ENCODE results near the gene SLC30A3. TPM values are rescaled to one million over a fixed set of nuclear protein-coding genes. Genes with fewer than 3 reads are reported as not detected.
A peak's percentile ranks its signal among the peaks of the same experiment; 100 is the strongest.

SLC30A3 gene
- polyA plus RNA-seq, 6 donors from 2014 or later: 0.06 to 0.16 TPM; not detected in 4

DNA sequence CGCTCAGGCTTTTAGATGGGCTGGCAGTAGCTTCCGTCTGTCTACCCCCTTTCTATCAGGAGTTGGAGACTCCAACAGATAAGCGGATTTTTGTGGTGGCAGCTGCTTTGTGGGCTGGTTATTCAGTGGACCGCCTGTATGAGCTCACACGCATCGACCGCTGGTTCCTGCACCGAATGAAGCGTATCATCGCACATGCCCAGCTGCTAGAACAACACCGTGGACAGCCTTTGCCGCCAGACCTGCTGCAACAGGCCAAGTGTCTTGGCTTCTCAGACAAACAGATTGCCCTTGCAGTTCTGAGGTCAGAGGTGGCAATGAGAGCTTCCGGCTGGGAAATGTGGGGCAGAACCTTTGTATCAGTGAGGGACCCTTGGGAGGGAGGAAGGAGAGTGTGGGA, 30.9 kb downstream of the SLC30A3 start:
- Mint-ChIP-seq H3K27ac (no peak overlapping the region), H3K4me1 (peaks cover 0 to 6% (median 4%) of the 10 kb centered on the region in 3 donors), H3K36me3 (peaks cover 33 to 36% of the 10 kb centered on the region in 2 donors), H3K9me3 (no peaks in the 10 kb centered on the region), H3K4me3 (no peak overlapping the region), H3K27me3 (no peaks in the 10 kb centered on the region)
- DNase-seq (no peak), ATAC-seq (ENCODE audit: low read depth in 2 of 2) (no peak)

DNA sequence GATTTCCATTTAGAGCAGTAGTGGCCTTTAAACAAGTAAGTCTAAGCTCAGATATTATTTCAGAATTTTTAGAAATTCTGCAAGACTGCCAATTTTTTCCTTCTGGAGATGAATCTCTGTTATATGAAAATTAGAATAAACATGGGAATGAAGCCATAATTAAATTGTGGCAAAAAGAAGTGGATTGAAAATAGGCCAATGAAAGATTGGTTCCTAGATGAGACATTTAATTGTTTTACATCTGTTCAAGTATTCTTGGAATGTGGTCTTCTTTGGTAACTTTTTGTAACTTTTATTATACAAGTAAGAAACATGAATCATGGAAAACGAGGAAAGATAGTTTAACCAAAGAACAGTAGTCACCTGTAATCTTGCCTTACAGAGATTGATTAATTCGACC, 35.3 kb downstream of the SLC30A3 start:
- H3K27me3 Mint-ChIP-seq: no peaks in the 10 kb centered on the region
- DNase-seq (no peak), ATAC-seq (ENCODE audit: low read depth in 2 of 2) (no peak)
- no peak overlapping the region for H3K27ac Mint-ChIP-seq
- H3K36me3 Mint-ChIP-seq: peaks cover 18 to 34% of the 10 kb centered on the region in 2 donors
- no peak overlapping the region for H3K4me3 Mint-ChIP-seq
- H3K9me3 Mint-ChIP-seq: no peaks in the 10 kb centered on the region
- H3K4me1 Mint-ChIP-seq: peaks cover 4 to 6% (median 5%) of the 10 kb centered on the region in 3 donors

DNA sequence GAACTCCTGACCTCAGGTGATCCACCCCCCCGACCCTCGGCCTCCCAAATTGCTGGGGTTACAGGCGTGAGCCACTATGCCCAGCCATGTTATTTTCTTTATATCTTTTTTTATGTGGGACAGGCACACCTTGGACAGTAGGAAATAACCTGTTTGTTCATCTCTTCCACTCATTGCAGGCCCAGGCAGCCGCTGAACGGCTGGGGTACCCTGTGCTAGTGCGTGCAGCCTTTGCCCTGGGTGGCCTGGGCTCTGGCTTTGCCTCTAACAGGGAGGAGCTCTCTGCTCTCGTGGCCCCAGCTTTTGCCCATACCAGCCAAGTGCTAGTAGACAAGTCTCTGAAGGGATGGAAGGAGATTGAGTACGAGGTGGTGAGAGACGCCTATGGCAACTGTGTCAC, 37.3 kb downstream of the SLC30A3 start:
- Mint-ChIP-seq H3K36me3 (peaks cover 22 to 32% of the 10 kb centered on the region in 2 donors), H3K27me3 (no peaks in the 10 kb centered on the region)

DNA sequence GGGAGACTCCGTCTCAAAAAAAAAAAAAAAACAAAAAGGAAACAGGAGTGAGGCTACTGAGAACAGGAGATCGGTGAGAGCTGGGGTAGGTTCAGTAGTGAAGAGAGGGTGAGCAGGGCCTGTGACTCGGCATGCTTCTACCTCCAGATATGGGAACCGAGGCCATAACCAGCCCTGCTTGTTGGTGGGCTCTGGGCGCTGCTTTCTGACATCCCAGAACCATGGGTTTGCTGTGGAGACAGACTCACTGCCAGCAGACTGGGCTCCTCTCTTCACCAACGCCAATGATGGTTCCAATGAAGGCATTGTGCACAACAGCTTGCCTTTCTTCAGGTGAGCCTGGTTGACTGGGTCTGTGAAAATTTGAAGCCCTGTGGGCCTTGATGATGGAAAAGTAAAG, 39.4 kb downstream of the SLC30A3 start:
- no peak overlapping the region for H3K27ac Mint-ChIP-seq
- peaks cover 22 to 32% of the 10 kb centered on the region in 2 donors for H3K36me3 Mint-ChIP-seq

More for the DNA sequence above, 37.3 kb downstream of the SLC30A3 start:
- H3K4me1 Mint-ChIP-seq: peaks cover 0 to 13% (median 6%) of the 10 kb centered on the region in 3 donors
- H3K9me3 Mint-ChIP-seq: no peaks in the 10 kb centered on the region
- ATAC-seq (ENCODE audit: low read depth in 2 of 2) (no peak), DNase-seq (no peak)
- H3K27ac Mint-ChIP-seq: peak overlapping the region in 1 of 6 donors; percentile 54
- H3K4me3 Mint-ChIP-seq: no peak overlapping the region

DNA sequence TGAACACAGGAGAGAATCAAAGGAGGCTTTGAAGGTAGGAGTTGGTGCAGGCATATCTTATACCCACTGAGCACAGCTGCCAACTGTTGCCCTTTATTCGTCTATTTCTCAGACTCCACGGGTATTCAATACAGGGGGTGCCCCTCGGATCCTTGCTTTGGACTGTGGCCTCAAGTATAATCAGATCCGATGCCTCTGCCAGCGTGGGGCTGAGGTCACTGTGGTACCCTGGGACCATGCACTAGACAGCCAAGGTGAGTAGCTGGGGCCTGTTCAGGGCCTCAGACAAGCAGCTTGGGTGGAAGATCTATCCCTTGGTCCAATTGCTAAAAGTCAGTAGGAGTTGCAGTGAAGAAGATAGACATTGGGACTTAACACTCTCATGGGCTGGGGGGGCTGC, 40.4 kb downstream of the SLC30A3 start:
- no peaks in the 10 kb centered on the region for H3K9me3 Mint-ChIP-seq
- H3K36me3 Mint-ChIP-seq: peaks cover 15 to 32% of the 10 kb centered on the region in 2 donors
- no peak overlapping the region for H3K27ac Mint-ChIP-seq
- H3K27me3 Mint-ChIP-seq: no peaks in the 10 kb centered on the region
- DNase-seq (no peak), ATAC-seq (ENCODE audit: low read depth in 2 of 2) (no peak)
- H3K4me1 Mint-ChIP-seq: peaks cover 16 to 27% (median 20%) of the 10 kb centered on the region in 3 donors
- no peak overlapping the region for H3K4me3 Mint-ChIP-seq

More for the DNA sequence above, 39.4 kb downstream of the SLC30A3 start:
- DNase-seq (no peak), ATAC-seq (ENCODE audit: low read depth in 2 of 2) (no peak)
- H3K4me1 Mint-ChIP-seq: peaks cover 6 to 17% (median 10%) of the 10 kb centered on the region in 3 donors
- no peak overlapping the region for H3K4me3 Mint-ChIP-seq
- H3K9me3 Mint-ChIP-seq: no peaks in the 10 kb centered on the region
- H3K27me3 Mint-ChIP-seq: no peaks in the 10 kb centered on the region

DNA sequence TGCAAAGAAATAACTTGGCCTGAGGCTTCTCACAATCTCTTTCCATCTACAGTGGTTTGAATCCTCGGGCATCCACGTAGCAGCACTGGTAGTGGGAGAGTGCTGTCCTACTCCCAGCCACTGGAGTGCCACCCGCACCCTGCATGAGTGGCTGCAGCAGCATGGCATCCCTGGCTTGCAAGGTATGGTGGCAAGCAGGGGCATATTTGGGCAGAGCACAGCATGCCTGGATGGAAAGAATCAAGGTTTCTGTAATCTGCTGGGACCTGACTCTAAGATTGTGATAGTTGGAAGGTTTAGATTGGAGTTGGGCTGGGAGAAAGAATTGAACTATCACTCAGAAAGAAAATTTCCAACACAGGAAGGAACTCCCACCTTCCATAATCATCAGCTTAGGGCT, 41.7 kb downstream of the SLC30A3 start:
- H3K4me1 Mint-ChIP-seq: peaks cover 27 to 37% (median 31%) of the 10 kb centered on the region in 3 donors
- H3K36me3 Mint-ChIP-seq: peaks cover 10 to 25% of the 10 kb centered on the region in 2 donors
- peak overlapping the region in 2 of 8 donors; percentile 37 to 54 for H3K4me3 Mint-ChIP-seq
- H3K9me3 Mint-ChIP-seq: no peaks in the 10 kb centered on the region
- ATAC-seq (ENCODE audit: low read depth in 2 of 2): no peak
- no peak overlapping the region for H3K27ac Mint-ChIP-seq
- DNase-seq: no peak
- no peaks in the 10 kb centered on the region for H3K27me3 Mint-ChIP-seq

DNA sequence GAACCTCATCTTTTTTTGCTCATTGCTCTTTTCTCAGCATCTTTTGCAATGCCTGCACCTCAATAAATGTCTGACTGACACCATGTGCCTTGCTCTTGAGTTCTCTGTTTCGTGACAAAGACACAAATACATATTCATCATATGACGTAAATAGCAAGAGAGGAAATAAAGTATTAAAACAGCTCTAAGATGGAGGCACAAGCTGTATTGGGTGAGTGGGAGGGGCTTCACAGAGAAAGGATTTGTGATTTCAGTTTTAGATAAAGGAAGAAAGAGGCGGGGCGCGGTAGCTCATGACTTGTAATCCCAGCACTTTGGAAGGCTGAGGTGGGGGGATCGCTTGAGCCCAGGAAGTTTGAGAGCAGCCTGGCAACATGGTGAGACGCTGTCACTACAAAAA, 42.8 kb downstream of the SLC30A3 start:
- peak overlapping the region in 1 of 8 donors; percentile 41 for H3K4me3 Mint-ChIP-seq

DNA sequence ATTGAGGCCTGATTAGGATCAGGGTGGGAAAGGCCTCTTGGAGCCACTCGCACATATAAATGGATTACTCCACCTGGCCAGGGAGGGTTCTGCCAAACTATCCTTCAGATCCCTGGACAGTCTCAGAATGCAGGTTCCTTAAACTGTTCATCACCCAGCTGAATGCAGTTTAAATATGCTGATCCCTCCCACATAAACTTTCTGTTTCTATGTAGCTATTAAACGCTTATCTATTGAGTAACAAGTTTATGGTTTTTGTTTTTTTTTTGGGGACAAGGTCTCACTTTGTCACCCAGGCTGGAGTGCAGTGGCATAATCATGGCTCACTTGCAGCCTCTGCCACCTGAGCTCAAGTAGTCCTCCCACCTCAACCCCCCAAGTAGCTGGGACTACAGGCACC, 43.8 kb downstream of the SLC30A3 start:
- ATAC-seq (ENCODE audit: low read depth in 2 of 2) (no peak), DNase-seq (no peak)
- no peaks in the 10 kb centered on the region for H3K9me3 Mint-ChIP-seq
- peaks cover 33 to 37% (median 36%) of the 10 kb centered on the region in 3 donors for H3K4me1 Mint-ChIP-seq
- peak overlapping the region in 1 of 6 donors; percentile 34 for H3K27ac Mint-ChIP-seq
- peak overlapping the region in 4 of 8 donors; percentile 35 to 96 (median 90) for H3K4me3 Mint-ChIP-seq
- peaks cover 6 to 12% of the 10 kb centered on the region in 2 donors for H3K36me3 Mint-ChIP-seq
- H3K27me3 Mint-ChIP-seq: no peaks in the 10 kb centered on the region

More for the DNA sequence above, 42.8 kb downstream of the SLC30A3 start:
- H3K4me1 Mint-ChIP-seq: peaks cover 33 to 37% (median 36%) of the 10 kb centered on the region in 3 donors
- DNase-seq (no peak), ATAC-seq (ENCODE audit: low read depth in 2 of 2) (no peak)
- no peaks in the 10 kb centered on the region for H3K27me3 Mint-ChIP-seq
- peaks cover 10 to 22% of the 10 kb centered on the region in 2 donors for H3K36me3 Mint-ChIP-seq
- peak overlapping the region in 1 of 6 donors; percentile 14 for H3K27ac Mint-ChIP-seq
- H3K9me3 Mint-ChIP-seq: no peaks in the 10 kb centered on the region

DNA sequence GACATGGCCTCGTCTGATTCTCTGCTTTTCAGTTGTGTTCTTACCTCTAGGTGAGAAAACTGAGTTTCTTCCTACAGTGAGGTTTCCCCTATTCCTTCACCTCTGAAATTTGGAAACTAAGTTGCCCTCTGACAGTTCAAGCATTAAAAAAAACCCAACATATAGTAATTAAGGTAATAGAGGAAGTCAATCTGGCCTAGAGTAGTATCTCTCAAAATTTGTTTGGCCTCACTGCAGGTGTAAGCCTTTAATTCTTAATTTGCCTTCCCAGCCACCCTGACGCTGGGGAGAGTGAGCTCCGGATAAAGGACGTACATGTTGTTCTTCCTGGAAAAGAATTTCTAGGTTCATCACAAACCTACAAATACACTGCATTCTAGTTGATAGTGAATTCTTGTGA, 44.2 kb downstream of the SLC30A3 start:
- DNase-seq (no peak), ATAC-seq (ENCODE audit: low read depth in 2 of 2) (no peak)
- H3K36me3 Mint-ChIP-seq: peaks cover 6 to 10% of the 10 kb centered on the region in 2 donors
- H3K27ac Mint-ChIP-seq: peak overlapping the region in 2 of 6 donors; percentile 34 to 75
- no peaks in the 10 kb centered on the region for H3K27me3 Mint-ChIP-seq
- H3K4me3 Mint-ChIP-seq: peak overlapping the region in 7 of 8 donors; percentile 35 to 99 (median 96)
- H3K4me1 Mint-ChIP-seq: peaks cover 36 to 38% (median 38%) of the 10 kb centered on the region in 3 donors
- no peaks in the 10 kb centered on the region for H3K9me3 Mint-ChIP-seq

DNA sequence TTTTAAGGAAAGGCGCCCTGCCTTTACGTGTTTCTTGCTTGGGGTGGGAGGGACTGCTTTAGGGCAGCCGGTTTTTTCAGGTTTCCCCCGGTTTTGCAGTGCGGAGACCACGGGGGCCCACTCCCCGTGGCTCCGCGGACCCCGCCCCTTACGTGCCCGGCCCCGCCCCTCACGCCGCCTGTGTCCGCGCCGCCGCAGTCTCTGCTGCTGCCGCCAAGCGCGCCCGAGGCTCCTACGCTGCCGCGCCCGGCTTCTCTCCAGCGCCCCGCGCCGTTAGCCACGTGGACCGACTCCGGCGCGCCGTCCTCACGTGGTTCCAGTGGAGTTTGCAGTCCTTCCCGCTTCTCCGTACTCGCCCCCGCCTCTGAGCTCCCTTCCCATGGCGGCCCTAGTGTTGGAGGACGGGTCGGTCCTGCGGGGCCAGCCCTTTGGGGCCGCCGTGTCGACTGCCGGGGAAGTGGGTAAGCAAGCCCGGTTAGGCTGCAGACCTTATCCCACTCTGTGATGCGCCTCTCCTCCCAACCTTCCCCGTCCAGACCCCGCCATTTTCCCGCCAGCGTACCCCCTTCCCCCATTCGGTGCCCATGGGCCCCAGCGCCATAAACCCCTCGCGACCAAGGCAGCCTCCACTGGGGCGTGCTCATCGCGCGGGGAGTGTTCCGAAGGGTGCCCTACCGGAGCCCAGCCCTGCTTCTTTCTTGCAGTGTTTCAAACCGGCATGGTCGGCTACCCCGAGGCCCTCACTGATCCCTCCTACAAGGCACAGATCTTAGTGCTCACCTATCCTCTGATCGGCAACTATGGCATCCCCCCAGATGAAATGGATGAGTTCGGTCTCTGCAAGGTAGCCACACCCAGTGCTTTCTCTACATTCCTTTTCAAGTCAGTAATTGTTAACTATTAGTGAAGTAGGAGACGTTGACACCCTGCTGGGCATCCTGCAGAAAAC, 45.4 kb downstream of the SLC30A3 start, which contains the start of gene CAD:
Gene CAD, plus strand, starts transcription at position 197 of the 949 bp plus-strand sequence. Its CDS starts 183 bp downstream, at position 380.
- Mint-ChIP-seq H3K36me3 (peaks cover 4 to 6% of the 10 kb centered on the region in 2 donors), H3K27ac (peak within 1 kb of the TSS; percentile 88 to 99 (median 95)), H3K27me3 (no peaks in the 10 kb centered on the region), H3K4me1 (peaks cover 42 to 46% (median 42%) of the 10 kb centered on the region in 3 donors), H3K4me3 (peak within 1 kb of the TSS; percentile 90 to 99 (median 97)), H3K9me3 (no peaks in the 10 kb centered on the region)
- peak; percentile 79 for DNase-seq
- peak; percentile 63 to 69 for ATAC-seq (ENCODE audit: low read depth in 2 of 2)

DNA sequence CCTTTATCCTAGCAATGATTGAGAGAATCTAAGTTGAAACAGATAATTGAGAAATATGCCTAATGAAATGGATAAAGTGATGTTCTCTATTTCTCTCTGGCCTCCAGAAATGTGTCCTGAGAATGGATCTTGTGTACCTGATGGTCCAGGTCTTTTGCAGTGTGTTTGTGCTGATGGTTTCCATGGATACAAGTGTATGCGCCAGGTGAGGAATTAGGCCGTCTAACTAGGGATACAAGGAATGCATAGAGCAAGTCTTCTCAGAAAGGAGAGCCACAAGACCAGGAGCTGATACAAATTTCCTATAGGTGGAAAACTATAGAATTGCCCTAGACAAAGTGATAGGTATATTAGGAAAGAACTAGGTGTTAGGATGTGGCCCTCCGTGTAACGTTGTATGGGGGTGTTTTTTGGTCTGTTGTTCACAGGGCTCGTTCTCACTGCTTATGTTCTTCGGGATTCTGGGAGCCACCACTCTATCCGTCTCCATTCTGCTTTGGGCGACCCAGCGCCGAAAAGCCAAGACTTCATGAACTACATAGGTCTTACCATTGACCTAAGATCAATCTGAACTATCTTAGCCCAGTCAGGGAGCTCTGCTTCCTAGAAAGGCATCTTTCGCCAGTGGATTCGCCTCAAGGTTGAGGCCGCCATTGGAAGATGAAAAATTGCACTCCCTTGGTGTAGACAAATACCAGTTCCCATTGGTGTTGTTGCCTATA, 46.3 kb downstream of the SLC30A3 start:
- H3K27me3 Mint-ChIP-seq: no peaks in the 10 kb centered on the region
- DNase-seq (no peak), ATAC-seq (ENCODE audit: low read depth in 2 of 2) (no peak)
- H3K4me3 Mint-ChIP-seq: peak overlapping the region; percentile 90 to 99 (median 97)
- no peaks in the 10 kb centered on the region for H3K9me3 Mint-ChIP-seq
- no peaks in the 10 kb centered on the region for H3K36me3 Mint-ChIP-seq
- H3K27ac Mint-ChIP-seq: peak overlapping the region; percentile 77 to 96 (median 94)
- H3K4me1 Mint-ChIP-seq: peaks cover 41 to 47% (median 42%) of the 10 kb centered on the region in 3 donors

DNA sequence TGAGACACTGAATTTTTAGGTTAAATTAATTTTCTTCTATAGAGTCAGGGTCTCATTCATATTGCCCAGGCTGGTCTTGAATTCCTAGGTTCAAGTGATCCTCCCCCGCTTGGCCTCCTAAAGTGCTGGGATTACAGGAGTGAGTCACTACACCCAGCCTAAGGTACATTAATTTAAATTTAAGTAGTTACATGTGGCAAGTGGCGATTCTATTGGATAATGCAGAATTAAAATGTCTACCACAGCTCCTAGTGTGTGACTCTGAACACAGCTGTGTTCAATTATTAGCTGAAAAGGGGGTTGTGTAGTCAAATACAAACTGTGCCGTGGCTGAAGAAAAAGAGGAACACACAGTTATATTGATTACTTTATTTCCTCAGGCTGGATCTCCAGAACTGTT, 47.9 kb downstream of the SLC30A3 start:
- Mint-ChIP-seq H3K27ac (peak overlapping the region in 1 of 6 donors; percentile 11), H3K36me3 (no peaks in the 10 kb centered on the region), H3K4me3 (peak overlapping the region in 2 of 8 donors; percentile 63 to 91), H3K27me3 (no peaks in the 10 kb centered on the region), H3K4me1 (peaks cover 44 to 55% (median 47%) of the 10 kb centered on the region in 3 donors), H3K9me3 (no peaks in the 10 kb centered on the region)
- ATAC-seq (ENCODE audit: low read depth in 2 of 2) (no peak), DNase-seq (no peak)

All from naive B cell (primary cell).